NT2/D1 (cell line): Measurements from ENCODE around the gene CAPN14.

Experiments
- DNase-seq: peaks from one replicate; pipeline ENCODE4 v3.0.0-alpha.2; 2011; ENCODE audit warnings: low read depth, low spot score
- H3K27me3 ChIP-seq: 2 replicates; pipeline ENCODE4 v1.6.0; 2011; ENCODE audit warnings: mild to moderate bottlenecking; ENCODE audit not compliant: insufficient read length, insufficient read depth
- H3K36me3 ChIP-seq: 2 replicates; pipeline ENCODE4 v1.6.1; 2011; ENCODE audit warnings: mild to moderate bottlenecking, low read length, mixed read lengths; ENCODE audit not compliant: insufficient read depth, insufficient read length
- H3K4me1 ChIP-seq: 2 replicates; pipeline ENCODE4 v1.5.1; 2011; ENCODE audit not compliant: insufficient read depth, insufficient read length
- H3K4me3 ChIP-seq: 2 replicates; pipeline ENCODE4 v1.5.1; 2011; ENCODE audit warnings: low read depth; ENCODE audit not compliant: insufficient read length
- H3K9ac ChIP-seq: 2 replicates; pipeline ENCODE4 v1.6.0; 2011; ENCODE audit warnings: low read depth; ENCODE audit not compliant: insufficient read length
- H3K9me3 ChIP-seq: 2 replicates; pipeline ENCODE4 v1.5.1; 2011; ENCODE audit warnings: mild to moderate bottlenecking, low read length; ENCODE audit not compliant: insufficient read depth
- SUZ12 ChIP-seq: IDR thresholded peaks from 2 replicates; pipeline ENCODE4 v1.6.1; 2011; ENCODE audit not compliant: insufficient read length, insufficient read depth; ENCODE audit errors: extremely low read depth
- YY1 ChIP-seq: IDR thresholded peaks from 2 replicates; pipeline ENCODE4 v1.6.1; 2011; ENCODE audit not compliant: insufficient read length, insufficient read depth
- ZNF274 ChIP-seq: IDR thresholded peaks from 2 replicates; pipeline ENCODE4 v1.6.1; 2011; ENCODE audit warnings: mild to moderate bottlenecking, low read depth, low read length

The CAPN14 gene

DNA sequence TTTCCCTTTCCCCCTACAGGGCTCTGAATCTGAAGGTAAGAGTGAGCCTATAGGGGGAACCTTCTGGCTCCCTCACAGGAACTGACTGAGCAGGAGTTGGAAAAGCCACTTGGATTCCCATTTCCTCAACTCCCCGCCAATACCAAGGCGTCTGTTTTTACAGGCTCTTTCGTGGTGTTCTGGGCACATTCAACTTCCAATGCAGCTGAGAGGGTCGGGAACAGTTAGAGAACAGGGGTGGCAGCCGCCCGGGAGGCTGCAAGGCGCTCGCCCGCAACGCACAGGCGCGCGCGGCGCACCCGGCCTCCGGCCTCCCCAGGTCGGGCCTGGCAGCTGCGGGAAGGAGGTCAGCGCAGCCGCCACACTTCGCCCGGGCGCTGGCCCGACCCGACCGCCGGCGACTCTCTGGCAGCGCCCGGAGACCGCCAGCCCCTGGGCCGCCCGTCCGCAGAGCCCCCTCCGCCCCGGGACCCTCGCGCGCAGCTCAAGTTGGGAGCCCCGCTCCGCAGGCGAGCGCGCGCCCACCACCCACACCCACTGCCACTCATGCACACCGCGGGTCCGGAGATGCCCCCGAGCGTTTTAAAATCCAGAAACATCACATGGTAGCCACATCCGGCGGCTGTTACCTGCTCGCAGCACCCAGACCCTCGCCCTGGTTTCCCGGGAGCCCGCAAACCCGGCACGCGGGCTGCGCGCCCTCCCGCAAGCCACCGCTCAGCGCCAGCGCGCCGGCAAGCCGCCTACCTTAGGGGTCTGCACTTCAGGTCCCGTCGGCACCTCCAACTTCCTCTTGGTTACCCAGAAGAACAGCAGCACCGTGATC lies 79.9 kb downstream of the CAPN14 start:
- peak overlapping the region; percentile 57 for H3K4me3 ChIP-seq
- peak overlapping the region; percentile 72 for H3K9ac ChIP-seq
- no peak for TF ChIP-seq YY1
- TF ChIP-seq SUZ12 = no peak
- TF ChIP-seq ZNF274 = no peak
- no peaks in the 10 kb centered on the region for H3K36me3 ChIP-seq
- peaks cover 8% of the 10 kb centered on the region for H3K4me1 ChIP-seq
- DNase-seq = peak; percentile 38
- peaks cover 14% of the 10 kb centered on the region; the same call in 1 of the 2 replicates for H3K9me3 ChIP-seq
- peaks cover 39% of the 10 kb centered on the region for H3K27me3 ChIP-seq

DNA sequence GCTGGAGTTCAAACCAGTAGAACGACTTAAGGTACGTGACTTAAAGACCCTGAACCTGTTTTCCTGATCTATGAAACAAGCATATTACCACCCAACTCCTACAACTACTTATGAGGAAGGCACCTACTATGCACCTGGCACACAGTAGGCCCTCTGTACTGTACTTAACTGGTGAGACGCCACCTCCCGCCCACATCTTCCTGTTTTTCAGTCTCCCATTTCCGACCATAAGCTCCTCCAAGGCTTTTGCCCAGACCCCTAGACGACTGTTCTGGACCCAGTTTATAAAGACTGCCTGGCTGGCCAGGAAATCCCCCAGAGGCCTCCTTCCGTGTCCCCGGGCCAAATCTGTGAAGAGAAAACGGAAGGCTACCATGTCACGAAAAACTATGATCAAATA lies 80.6 kb downstream of the CAPN14 start:
- TF ChIP-seq ZNF274 (no peak), SUZ12 (no peak), YY1 (no peak)
- Histone ChIP-seq H3K9ac (no peak overlapping the region), H3K36me3 (no peaks in the 10 kb centered on the region), H3K4me3 (peak overlapping the region; percentile 57), H3K9me3 (peaks cover 14% of the 10 kb centered on the region; the same call in 1 of the 2 replicates), H3K27me3 (peaks cover 39% of the 10 kb centered on the region), H3K4me1 (peaks cover 8% of the 10 kb centered on the region)
- DNase-seq = no peak

DNA sequence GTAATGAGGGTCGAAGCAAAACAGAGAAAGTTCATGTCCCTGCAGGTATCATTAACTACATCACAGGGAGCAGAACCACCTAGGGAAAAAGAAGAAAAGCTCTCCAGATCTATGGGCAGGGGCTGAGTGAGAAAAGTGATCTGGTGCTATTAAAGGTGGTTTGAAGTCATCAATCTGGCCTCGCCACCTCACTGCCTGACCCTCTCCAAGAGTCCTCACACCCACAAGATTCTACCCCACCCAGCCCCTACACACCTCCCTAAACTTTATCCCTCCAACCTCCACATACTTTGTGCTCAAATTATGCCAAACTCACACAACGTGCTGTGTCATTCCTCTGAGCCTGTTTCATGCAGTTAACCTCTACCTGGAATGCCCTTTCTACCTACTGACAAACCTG lies 81.3 kb downstream of the CAPN14 start:
- H3K4me1 ChIP-seq = peaks cover 8% of the 10 kb centered on the region
- TF ChIP-seq SUZ12 (no peak), YY1 (no peak), ZNF274 (no peak)
- peaks cover 32% of the 10 kb centered on the region for H3K27me3 ChIP-seq
- H3K36me3 ChIP-seq = no peaks in the 10 kb centered on the region
- H3K9me3 ChIP-seq = peaks cover 14% of the 10 kb centered on the region; the same call in 1 of the 2 replicates
- no peak overlapping the region for H3K4me3 ChIP-seq
- H3K9ac ChIP-seq = no peak overlapping the region
- no peak for DNase-seq

DNA sequence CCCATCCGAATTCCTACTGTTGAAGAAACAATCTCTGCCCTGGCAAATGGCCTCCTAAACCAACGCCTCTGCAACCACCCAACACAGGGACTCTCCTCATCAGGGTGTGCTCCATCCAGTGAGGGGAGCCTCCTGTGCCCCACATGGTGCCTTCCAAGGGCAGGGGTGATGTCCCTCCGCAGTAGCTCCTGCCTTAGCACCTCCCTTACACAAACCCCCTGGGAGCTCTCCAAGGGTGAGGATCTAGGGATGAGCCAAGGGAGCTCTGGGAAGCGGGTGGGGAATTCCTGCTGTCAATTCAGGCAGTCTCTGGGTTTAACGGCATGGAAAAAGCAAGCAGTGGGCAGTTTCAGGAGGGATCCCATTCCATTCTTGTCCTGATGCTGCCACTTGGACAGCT lies 82.8 kb downstream of the CAPN14 start:
- DNase-seq = no peak
- Histone ChIP-seq H3K4me3 (no peak overlapping the region), H3K36me3 (no peaks in the 10 kb centered on the region), H3K9me3 (peaks cover 8% of the 10 kb centered on the region; the same call in 1 of the 2 replicates), H3K27me3 (peaks cover 21% of the 10 kb centered on the region), H3K9ac (no peak overlapping the region), H3K4me1 (peaks cover 8% of the 10 kb centered on the region)
- TF ChIP-seq YY1 = no peak
- no peak for TF ChIP-seq SUZ12
- TF ChIP-seq ZNF274 = no peak

DNA sequence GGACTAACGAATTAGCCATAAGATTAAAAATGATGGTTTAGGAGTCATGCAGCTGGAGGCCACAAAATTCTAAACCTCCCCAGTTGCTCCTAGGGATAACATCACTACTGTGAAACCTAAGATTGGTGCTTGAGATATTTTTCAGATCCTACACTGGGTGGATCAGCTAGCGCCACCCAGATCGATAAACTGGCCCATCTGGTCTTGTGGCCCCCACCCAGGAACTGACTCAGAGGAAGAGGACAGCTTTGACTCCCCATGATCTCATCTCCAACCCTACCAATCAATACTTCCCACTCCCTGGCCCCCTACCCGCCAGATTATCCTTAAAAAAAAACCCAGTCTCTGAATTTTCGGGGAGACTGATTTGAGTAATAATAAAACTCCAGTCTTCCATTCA lies 84.5 kb downstream of the CAPN14 start:
- TF ChIP-seq ZNF274 (no peak), SUZ12 (no peak), YY1 (no peak)
- no peak overlapping the region for H3K4me3 ChIP-seq
- H3K9ac ChIP-seq = no peak overlapping the region
- H3K4me1 ChIP-seq = peaks cover 8% of the 10 kb centered on the region
- DNase-seq = no peak
- no peaks in the 10 kb centered on the region for H3K9me3 ChIP-seq
- H3K36me3 ChIP-seq = no peaks in the 10 kb centered on the region
- H3K27me3 ChIP-seq = peaks cover 8% of the 10 kb centered on the region

DNA sequence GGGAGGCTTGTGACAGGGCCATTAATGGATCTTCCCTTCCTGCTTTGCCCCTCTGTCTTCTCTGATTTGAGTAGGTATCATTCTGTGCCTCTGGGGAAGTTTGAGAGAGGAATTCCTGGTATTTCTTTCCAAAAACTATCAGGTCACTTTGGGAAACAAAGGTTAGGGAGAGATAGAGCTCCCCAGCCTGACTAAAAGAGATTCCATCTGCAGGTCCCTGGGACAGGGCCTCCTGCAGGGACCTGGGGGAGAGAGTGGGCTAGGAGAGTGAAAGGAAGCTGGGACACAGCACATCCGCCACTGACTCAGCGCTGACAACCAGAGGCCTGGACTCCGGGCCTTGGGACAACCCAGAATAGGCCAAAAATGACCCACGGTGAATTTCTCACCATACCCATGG lies 85.4 kb downstream of the CAPN14 start:
- peak; percentile 46 for DNase-seq

DNA sequence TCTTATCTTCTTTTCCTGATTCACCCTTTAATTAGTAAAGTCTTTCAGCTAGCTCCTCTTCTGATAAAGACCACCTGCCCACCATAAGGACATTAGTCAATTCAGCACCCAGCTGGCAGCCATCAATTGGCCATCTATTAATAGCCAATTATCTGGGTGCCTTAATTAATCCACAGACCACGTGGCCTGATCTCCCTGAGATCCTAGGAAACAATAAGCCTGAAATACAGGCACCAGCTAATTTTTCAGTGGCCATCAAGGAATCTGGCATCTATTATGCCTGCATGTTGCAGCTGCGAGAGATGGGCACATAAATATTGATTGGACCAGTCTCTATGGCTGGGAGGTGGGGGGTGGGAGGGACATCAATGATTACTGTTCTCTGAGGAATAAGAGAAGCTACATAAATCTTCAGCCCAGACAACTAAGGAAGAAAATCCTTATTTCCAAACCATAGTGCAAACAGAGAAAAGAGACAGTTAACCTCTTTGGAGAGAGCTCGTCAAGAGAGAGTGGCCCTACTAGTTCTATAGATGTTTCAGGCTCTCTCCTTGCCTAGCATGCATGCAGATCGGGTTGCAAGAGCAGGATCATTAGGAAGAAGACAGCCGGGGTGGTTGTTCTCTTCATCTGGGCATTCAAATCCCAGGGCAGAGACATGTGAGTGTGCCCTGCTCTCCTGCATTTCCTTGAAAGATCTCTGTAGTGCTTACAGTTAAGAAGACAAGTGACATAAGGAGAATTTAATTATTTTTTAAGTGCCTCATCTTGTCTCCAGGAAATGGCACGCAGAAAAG lies 87.7 kb downstream of the CAPN14 start:
- H3K4me1 ChIP-seq = peaks cover 4% of the 10 kb centered on the region
- no peak overlapping the region for H3K4me3 ChIP-seq
- no peaks in the 10 kb centered on the region for H3K9me3 ChIP-seq
- DNase-seq = no peak
- TF ChIP-seq SUZ12 = no peak
- TF ChIP-seq ZNF274 = no peak
- no peak for TF ChIP-seq YY1
- H3K27me3 ChIP-seq = no peaks in the 10 kb centered on the region
- H3K36me3 ChIP-seq = no peaks in the 10 kb centered on the region
- no peak overlapping the region for H3K9ac ChIP-seq

More for the DNA sequence above, 85.4 kb downstream of the CAPN14 start:
- Histone ChIP-seq H3K4me1 (peaks cover 8% of the 10 kb centered on the region), H3K4me3 (no peak overlapping the region), H3K36me3 (no peaks in the 10 kb centered on the region), H3K27me3 (peaks cover 8% of the 10 kb centered on the region), H3K9ac (no peak overlapping the region), H3K9me3 (no peaks in the 10 kb centered on the region)
- no peak for TF ChIP-seq SUZ12
- TF ChIP-seq ZNF274 = no peak
- TF ChIP-seq YY1 = no peak
